Keratinocyte (primary cell): ENCODE results near the gene NCBP1. TPM values are rescaled to one million over a fixed set of nuclear protein-coding genes. Genes with fewer than 3 reads are reported as not detected.

Source experiments
- DNase-seq: peaks from one replicate; pipeline ENCODE4 v3.0.0-alpha.2; 2011; ENCODE audit warnings: low read depth, missing footprints, low spot score
- FAIRE-seq: peaks from 2 replicates; lab custom pipeline; 2011; peaks lifted over from hg19 to GRCh38; lab: Jason Lieb, UNC
- H2AFZ ChIP-seq: 2 replicates; pipeline ENCODE4 v1.6.0; 2012; ENCODE audit warnings: low read length, control low read depth, inconsistent platforms; ENCODE audit not compliant: control insufficient read depth
- H3K27ac ChIP-seq: 2 replicates; pipeline ENCODE4 v1.5.1; 2011; ENCODE audit warnings: low read length; ENCODE audit not compliant: control insufficient read depth, insufficient read depth
- H3K27me3 ChIP-seq: 3 replicates; pipeline ENCODE4 v1.6.0; 2011; ENCODE audit warnings: low read length; ENCODE audit not compliant: control insufficient read depth, insufficient read depth; ENCODE audit errors: extremely low read depth
- H3K36me3 ChIP-seq, 2 experiments: 2 replicates in 1 of 2; 3 replicates in 1 of 2; pipeline ENCODE4 v1.5.1; 2011; ENCODE audit warnings: low read length in 2 of 2, mild to moderate bottlenecking in 1 of 2; ENCODE audit not compliant: control insufficient read depth in 2 of 2, insufficient read depth in 2 of 2; ENCODE audit errors: extremely low read depth in 1 of 2
- H3K4me1 ChIP-seq: 3 replicates; pipeline ENCODE4 v1.5.1; 2011; ENCODE audit warnings: low read length; ENCODE audit not compliant: control insufficient read depth, insufficient read depth; ENCODE audit errors: extremely low read depth
- H3K4me2 ChIP-seq: 3 replicates; pipeline ENCODE4 v1.6.0; 2011; ENCODE audit warnings: low read depth, low read length; ENCODE audit not compliant: control insufficient read depth, insufficient read depth; ENCODE audit errors: extremely low read depth
- H3K4me3 ChIP-seq, 3 experiments: fragments of 200-600 bp in 1 of 3; sonication (generic) in 1 of 3; 2 replicates in 2 of 3; 3 replicates in 1 of 3; pipeline ENCODE4 v1.5.1; 2011 to 2016; ENCODE audit warnings: low read length in 3 of 3, mild to moderate bottlenecking in 3 of 3, control low read depth in 2 of 3, inconsistent platforms in 1 of 3, low read depth in 1 of 3, mixed read lengths in 1 of 3, mixed run types in 1 of 3, moderate library complexity in 1 of 3; ENCODE audit not compliant: control insufficient read depth in 2 of 3, insufficient read depth in 2 of 3; ENCODE audit errors: extremely low read depth in 1 of 3
- H3K79me2 ChIP-seq: 2 replicates; pipeline ENCODE4 v1.6.0; 2012; ENCODE audit warnings: low read length; ENCODE audit not compliant: control insufficient read depth, insufficient read depth
- H3K9ac ChIP-seq: 3 replicates; pipeline ENCODE4 v1.6.0; 2011; ENCODE audit warnings: low read length; ENCODE audit not compliant: control insufficient read depth, insufficient read depth; ENCODE audit errors: extremely low read depth
- H3K9me1 ChIP-seq: 3 replicates; pipeline ENCODE4 v1.6.0; 2011; ENCODE audit warnings: low read length; ENCODE audit not compliant: control insufficient read depth, insufficient read depth; ENCODE audit errors: extremely low read depth
- H3K9me3 ChIP-seq: 2 replicates; pipeline ENCODE4 v1.5.1; 2012; ENCODE audit warnings: low read depth, low read length; ENCODE audit not compliant: control insufficient read depth
- H4K20me1 ChIP-seq: 3 replicates; pipeline ENCODE4 v1.6.0; 2011; ENCODE audit warnings: low read length; ENCODE audit not compliant: control insufficient read depth, insufficient read depth; ENCODE audit errors: extremely low read depth
- EZH2 ChIP-seq: IDR thresholded peaks from one replicate; pipeline ENCODE4 v1.6.1; 2012; ENCODE audit warnings: inconsistent platforms, mild to moderate bottlenecking, low read length, moderate library complexity
- dilution Hi-C: fragments of 300-500 bp; cut with MboI; formaldehyde crosslinking; loops from one replicate; pipeline ENCODE4 v1.7.0; 2020; ENCODE audit warnings: low sequenced_read_pairs; ENCODE audit not compliant: extremely low pct_ligation_motif_present
- polyA plus RNA-seq, 5 experiments: library from polyadenylated mRNA; depleted of rRNA in 3 of 5; stranded (reverse) in 3 of 5; stranded (forward) in 1 of 5; unstranded in 1 of 5; fragments of >200 nt; gene quantifications; 1 replicate in 1 of 5; 2 replicates in 3 of 5; 3 replicates in 1 of 5; pipeline versions ENCODE4 v1.2.1 to v1.2.3, GENCODE V29; 2011 to 2012; ENCODE audit warnings: missing spikeins in 2 of 5, low read depth in 1 of 5, low replicate concordance in 1 of 5
- TF ChIP-seq, protein P1 (sequence below), 3 experiments: IDR thresholded peaks in 1 of 3; conservative IDR thresholded peaks in 1 of 3; optimal IDR thresholded peaks in 1 of 3; 2 replicates in 2 of 3; 3 replicates in 1 of 3; pipeline versions ENCODE3 to v1.5.1; 2011; ENCODE audit warnings: low read length in 3 of 3, mild to moderate bottlenecking in 3 of 3, moderate library complexity in 2 of 3, control low read depth in 1 of 3, inconsistent platforms in 1 of 3; ENCODE audit not compliant: insufficient read depth in 2 of 3; ENCODE audit errors: extremely low read depth in 1 of 3

NCBP1 gene
- polyA plus RNA-seq, 1 donor (not counting 4 experiments of a cell fraction or from before 2014, with no cell fraction given), result 38.6 TPM

DNA sequence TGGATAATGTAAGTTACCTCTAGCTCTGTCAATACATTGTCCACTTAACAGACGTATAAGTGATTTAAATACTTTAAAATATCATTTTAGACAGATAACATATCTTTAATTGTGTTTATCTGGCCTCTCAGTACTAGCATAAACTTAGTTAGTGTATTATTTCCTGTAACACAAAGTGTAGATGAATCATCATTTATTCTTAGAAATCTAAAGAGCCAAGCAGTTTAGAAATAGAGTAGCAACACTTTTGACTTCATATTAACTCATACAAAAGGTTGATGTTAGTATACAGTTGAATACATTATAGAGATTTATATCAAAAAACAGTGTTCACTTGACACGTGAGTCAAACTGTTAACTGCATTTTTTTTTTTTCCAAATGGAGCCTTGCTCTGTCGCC lies 18.0 kb downstream of the NCBP1 start:
- Histone ChIP-seq H3K4me3 (no peak overlapping the region), H3K4me2 (no peak overlapping the region), H3K9me3 (no peaks in the 10 kb centered on the region), H4K20me1 (no peaks in the 10 kb centered on the region), H3K9ac (no peak overlapping the region), H3K36me3 (peaks cover 17% of the 10 kb centered on the region in 2 experiments), H3K27me3 (no peaks in the 10 kb centered on the region), H3K27ac (no peak overlapping the region), H2AFZ (no peak overlapping the region), H3K79me2 (no peaks in the 10 kb centered on the region), H3K9me1 (no peaks in the 10 kb centered on the region), H3K4me1 (no peaks in the 10 kb centered on the region)
- FAIRE-seq (no peak), DNase-seq (no peak)
- TF ChIP-seq, protein P1, sequence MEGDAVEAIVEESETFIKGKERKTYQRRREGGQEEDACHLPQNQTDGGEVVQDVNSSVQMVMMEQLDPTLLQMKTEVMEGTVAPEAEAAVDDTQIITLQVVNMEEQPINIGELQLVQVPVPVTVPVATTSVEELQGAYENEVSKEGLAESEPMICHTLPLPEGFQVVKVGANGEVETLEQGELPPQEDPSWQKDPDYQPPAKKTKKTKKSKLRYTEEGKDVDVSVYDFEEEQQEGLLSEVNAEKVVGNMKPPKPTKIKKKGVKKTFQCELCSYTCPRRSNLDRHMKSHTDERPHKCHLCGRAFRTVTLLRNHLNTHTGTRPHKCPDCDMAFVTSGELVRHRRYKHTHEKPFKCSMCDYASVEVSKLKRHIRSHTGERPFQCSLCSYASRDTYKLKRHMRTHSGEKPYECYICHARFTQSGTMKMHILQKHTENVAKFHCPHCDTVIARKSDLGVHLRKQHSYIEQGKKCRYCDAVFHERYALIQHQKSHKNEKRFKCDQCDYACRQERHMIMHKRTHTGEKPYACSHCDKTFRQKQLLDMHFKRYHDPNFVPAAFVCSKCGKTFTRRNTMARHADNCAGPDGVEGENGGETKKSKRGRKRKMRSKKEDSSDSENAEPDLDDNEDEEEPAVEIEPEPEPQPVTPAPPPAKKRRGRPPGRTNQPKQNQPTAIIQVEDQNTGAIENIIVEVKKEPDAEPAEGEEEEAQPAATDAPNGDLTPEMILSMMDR (optimal IDR thresholded peaks at IDR 0.05 in 1 of 3, IDR thresholded peaks at IDR 0.05 in 1 of 3, conservative IDR thresholded peaks at IDR 0.05 in 1 of 3; ENCODE audit: extremely low read depth in 1 of 3, insufficient read depth in 2 of 3, low read length in 3 of 3), result no peak
- TF ChIP-seq EZH2, result no peak
- dilution Hi-C loops, result no loop called here

GRCh38 chr9:97658707-97659106 lies 25.1 kb downstream of the NCBP1 start:
- DNase-seq, result no peak
- H3K79me2 ChIP-seq, result no peaks in the 10 kb centered on the region
- no peaks in the 10 kb centered on the region for H3K9me3 ChIP-seq
- H3K4me1 ChIP-seq, result no peaks in the 10 kb centered on the region
- H3K4me3 ChIP-seq, result no peak overlapping the region
- no peaks in the 10 kb centered on the region for H3K27me3 ChIP-seq
- no peak overlapping the region for H3K4me2 ChIP-seq
- peak; percentile 41 for FAIRE-seq
- H3K9me1 ChIP-seq, result no peaks in the 10 kb centered on the region
- dilution Hi-C loops, result no loop called here
- H2AFZ ChIP-seq, result no peak overlapping the region
- H3K27ac ChIP-seq, result no peak overlapping the region
- H4K20me1 ChIP-seq, result no peaks in the 10 kb centered on the region
- H3K9ac ChIP-seq, result no peak overlapping the region
- TF ChIP-seq, protein P1 (optimal IDR thresholded peaks at IDR 0.05 in 1 of 3, IDR thresholded peaks at IDR 0.05 in 1 of 3, conservative IDR thresholded peaks at IDR 0.05 in 1 of 3; ENCODE audit: extremely low read depth in 1 of 3, insufficient read depth in 2 of 3, low read length in 3 of 3), result no peak
- no peak for TF ChIP-seq EZH2
- H3K36me3 ChIP-seq, result peaks cover 18 to 34% of the 10 kb centered on the region in 2 experiments
